CD4-positive, alpha-beta T cell treated with Interleukin-1 beta for 1 hour (primary cell): ENCODE data around the gene VWA3B.
"Not testable (repeated sequence)": the region's sequence is repeated elsewhere in the genome, so short reads cannot be mapped to it uniquely, and the experiment has no call there.

ENCODE experiments used
- DNase-seq, 2 donors: peaks; one replicate each; pipeline ENCODE4 v3.0.0-alpha.2; 2020 to 2022

Gene VWA3B, protein sequence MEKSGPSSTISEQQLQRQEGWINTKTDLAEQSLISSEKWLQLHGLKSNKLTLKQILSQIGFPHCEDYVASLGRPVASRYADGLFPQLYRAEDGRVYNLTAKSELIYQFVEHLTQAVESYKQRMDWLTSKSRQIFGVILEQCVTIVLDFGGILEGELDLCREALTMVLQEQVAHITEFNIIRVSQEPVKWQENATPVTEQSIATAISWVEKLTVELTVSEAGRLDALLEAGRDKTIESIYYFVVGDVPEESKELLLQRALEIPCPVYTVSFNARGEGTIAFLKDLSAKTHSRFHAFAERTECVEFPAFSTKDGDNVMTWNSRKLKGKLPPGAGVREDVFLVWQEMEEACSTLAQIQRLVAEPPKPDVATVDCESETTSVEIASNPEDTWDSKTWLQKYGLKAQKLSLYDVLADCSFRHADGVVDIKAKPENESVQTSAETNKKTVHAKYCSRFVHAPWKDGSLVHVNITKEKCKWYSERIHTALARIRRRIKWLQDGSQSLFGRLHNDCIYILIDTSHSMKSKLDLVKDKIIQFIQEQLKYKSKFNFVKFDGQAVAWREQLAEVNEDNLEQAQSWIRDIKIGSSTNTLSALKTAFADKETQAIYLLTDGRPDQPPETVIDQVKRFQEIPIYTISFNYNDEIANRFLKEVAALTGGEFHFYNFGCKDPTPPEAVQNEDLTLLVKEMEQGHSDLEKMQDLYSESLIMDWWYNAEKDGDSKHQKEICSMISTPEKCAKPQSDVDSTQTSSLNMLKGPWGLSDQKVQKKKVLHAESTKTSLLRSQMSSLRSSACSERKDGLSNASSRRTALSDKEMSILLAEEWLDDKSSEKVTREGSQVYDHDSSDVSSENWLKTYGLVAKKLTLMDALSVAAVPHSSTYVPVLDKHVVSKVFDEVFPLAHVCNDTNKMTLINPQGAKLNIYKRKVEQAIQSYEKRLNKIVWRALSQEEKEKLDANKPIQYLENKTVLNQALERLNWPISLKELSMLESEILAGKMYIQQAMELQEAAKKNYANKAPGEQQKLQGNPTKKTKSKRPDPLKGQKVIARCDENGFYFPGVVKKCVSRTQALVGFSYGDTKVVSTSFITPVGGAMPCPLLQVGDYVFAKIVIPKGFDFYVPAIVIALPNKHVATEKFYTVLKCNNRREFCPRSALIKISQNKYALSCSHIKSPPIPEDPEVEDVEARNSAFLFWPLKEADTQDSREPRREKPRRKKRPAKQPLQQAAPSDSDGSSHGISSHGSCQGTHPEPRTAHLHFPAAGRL (N-terminal part only)

DNA sequence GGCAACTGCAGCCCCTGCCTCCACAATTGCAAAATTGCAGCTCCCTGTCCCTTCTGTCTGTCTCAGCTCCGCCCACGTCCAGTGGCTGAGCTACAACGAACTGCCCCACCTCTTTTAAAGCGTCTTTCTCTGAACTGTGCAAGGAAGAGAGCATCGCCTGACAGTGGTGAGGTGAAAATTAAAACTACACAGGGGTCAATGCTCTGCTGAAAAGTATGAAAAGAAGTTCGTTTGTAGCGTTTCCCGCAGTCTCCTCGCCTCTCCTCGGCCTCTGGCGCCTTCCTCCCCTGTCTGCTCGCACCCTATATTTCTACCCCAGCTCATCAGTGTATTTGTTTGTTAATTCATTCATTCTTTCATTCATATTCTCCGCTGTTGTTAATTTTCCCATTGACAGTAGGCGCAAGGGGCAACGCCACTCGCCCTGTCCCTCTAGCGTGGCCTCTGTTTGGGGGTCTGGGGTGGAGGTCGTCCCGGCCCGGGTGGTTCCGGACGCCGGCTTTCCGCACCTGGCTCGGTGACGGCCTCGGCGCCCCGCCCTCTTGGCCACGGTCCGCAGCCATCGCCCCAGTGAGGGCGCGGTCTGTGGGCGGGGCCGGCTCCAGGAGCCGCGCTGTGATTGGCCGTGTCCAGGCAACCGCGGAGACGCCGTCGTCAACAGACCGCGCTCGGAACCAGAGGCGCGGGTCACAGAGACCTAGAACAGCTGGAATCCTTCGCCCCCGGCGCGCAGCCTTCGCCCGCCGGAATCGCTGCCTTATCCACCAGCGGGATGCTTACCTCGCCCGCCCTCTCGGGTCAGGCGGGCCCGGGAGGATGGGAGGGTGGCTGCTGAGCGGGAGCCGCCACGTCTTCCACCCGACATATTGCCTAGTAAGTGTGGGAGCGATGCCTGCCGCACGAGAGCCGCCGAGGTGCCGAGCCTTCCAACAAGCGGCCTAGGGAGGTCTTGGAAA, at the start of gene VWA3B:
VWA3B (plus strand) TSS at position 677 of the 956 bp plus-strand sequence. CDS start 5,926 bp downstream, outside the sequence.
- DNase-seq = peak; percentile 24 to 79

DNA sequence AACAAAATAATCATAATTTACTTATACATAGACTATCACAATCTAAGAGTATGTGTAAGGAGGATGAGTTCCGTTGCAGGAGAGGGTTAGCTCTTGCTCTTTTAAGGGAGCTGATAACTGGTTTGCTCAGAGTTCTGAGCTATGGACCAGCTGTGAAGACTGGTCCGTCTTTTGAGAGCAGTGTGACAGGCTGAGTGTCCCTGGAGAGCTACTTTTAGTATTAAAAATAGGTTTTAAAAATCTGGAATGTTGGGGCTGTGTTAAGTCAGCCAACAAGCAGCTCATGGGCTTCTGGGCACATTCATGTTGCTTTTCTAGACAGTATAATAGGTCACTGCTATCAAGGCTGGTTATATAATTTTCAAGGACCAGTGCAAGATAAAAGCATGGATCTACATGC, 49.8 kb upstream of the VWA3B start:
- no peak for DNase-seq

DNA sequence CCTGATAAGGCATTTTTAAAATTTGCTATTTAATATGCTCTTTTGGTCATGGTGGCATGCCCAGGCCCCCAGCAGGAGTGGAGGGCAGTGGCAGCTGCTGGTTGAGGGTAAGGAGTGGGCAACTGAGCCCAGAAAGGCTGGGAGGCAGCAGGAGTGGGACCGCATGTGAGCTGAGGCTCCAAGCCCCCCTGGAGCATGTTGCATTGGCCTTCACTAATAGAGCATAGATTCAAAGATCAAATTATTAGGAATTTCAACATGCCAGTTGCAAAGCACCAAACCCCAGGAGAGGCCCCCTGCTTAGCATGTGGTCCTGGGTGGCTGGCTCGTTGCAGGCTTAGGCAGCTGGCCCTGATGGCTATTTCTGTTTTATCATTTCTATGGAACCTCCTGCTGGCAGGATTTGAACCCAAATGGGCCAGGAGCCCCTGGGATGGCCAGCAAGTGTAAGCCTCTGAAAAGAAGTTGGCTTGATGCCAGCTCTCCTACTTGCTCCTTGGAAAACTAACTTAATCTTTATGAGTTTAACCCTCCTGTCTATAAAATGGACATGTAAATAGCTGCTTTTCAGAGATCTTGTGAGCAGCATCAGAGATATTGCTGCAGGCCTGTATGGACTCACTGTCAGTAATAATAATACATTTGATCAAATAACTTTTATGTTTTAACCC, 49.2 kb upstream of the VWA3B start:
- DNase-seq = no peak

DNA sequence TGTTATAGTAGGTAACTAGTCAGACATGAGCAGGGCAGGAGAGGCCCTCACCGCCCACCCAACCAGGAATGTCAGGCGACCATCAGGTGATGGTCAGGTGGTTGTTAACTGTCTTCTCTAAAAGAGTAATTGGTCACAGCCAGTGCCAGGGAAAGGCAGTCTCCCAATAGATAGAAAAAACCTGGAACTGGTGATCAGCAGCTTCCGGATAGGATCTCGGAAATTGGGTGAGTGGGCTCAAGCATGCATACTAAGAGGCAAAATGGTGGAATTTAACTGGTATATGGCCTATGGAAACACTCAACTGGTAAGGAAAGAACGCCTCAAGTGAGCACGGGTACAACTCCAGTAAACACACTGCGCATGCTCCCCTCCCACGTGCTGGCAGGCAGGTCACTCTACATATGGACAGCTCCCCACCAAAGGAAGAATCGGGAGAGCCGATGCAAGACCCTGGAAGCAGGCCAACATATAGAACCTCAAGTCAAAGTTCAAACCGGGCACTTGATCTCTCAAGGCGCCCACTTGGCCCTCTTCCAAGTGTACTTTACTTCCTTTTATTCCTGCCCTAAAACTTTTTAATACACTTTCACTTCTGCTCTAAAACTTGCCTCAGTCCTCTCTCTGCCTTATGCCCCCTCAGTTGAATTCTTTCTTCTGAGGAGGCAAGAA, 47.7 kb upstream of the VWA3B start:
- peak in 1 of 2 donors; percentile 36 for DNase-seq

DNA sequence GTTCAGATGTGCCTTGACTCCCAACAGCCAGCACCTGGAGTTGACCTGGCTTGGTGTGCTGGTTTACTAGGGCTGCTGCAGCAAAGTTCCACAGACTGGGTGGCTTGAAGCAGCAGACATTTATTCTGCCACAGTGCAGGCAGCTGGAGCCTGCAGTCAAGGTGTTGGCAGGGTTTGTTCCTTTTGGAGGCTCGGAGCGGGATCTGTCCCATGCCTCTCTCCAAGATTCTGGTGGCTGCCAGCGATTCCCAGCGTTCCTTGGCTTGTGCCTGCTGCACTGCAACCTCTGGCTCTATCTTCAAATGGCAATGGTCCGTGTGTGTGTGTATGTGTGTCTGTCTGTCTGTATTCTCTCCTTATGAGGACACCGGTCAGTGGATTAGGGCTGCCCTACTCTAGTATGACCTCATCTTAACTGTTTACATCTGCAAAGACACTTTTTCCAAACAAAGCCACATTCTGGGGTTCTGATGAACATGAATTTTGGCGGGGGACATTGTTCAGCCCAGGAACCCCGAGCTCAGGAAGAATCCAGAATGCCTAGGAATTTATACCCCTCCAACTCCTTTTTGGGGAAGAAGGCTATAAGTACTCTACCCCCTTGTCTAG, 46.5 kb upstream of the VWA3B start:
- no peak for DNase-seq

DNA sequence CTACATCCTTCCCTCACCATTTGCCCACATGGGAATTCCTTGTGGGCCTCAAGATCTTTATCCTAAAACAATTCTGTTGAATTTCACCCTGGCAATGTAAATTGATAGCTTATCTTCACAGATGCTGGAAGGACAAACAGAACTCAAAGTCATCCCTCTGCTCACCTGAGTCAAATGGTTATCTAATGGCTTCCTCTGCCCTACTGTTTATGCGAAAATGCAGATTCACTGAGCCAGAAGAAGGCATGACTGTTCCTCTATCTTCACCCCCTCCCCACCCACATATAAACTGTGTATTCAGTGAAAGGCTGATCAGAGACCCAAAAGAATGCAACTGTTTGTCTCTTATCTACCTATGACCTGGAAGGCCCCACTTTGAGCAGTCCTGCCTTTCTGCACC, 43.9 kb upstream of the VWA3B start:
- DNase-seq = no peak

DNA sequence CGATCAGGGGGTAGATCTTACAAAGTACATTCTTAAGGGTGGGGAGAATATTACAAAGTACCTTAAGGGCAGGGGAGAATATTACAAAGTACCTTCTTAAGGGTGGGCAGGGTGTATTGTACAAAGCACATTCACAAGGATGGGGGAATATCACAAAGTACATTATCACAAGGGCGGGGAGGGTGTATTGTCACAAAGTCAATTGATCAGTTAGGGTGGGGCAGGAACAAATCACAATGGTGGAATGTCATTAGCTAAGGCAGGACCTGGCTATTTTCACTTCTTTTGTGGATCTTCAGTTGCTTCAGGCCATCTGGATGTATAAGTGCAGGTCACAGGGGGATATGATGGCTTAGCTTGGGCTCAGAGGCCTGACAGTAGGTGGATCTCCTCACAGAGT, 42.2 kb upstream of the VWA3B start:
- DNase-seq = not testable (repeated sequence)

DNA sequence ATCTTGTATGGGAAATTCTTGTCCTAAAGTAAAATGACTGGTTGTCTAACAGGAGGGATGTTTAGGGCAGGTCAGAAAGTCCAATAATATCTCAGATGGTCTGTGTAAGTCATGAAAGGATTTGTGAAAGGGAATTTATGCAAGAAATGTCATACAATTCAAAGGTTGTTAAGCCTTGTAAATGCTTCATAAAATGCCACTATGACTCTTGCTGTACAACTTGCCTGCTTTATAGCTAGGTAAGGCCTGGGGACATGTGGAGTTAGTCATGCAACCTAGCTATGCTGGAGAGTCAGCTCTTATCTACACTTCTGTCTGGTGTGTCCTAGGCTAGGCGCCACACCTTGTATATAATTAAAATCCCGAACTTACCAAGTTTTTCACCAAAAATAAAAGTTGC, 36.9 kb upstream of the VWA3B start:
- no peak for DNase-seq

DNA sequence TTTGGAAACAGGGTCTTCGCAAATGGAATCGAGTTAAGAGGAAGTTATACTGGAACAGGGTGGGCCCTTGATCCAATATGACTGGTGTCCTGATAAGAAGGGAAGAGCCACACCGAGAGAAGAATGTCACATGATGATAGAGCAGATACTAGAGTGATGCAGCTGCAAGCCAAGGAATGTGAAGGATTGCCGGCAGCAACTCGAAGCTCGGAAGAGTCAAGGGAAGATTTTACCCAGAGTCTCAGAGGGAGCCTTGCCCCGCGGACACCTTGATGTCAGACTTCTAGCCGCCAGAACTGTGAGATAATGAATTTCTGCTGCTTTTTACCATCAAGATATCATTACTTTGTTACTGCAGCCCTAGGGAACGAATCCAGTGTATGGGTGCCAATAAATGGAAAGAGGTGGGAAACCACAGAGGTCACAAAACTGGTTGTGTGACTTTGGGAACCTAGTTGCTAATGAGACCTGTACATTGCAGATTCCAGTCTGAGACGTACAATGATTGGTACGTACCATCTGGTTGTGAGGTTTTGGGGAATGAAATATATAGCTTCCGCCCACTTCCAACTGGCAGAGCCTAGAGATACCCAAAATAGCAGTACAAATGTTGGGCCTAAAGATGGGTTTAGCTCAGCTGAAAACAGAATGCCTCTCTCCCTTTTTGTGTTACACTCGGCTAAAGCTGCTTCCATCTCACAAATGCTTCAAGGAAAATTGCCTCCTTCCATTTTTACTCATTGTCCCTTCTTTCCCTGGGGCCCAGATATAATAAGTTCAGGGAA, 28.6 kb upstream of the VWA3B start:
- DNase-seq = no peak

DNA sequence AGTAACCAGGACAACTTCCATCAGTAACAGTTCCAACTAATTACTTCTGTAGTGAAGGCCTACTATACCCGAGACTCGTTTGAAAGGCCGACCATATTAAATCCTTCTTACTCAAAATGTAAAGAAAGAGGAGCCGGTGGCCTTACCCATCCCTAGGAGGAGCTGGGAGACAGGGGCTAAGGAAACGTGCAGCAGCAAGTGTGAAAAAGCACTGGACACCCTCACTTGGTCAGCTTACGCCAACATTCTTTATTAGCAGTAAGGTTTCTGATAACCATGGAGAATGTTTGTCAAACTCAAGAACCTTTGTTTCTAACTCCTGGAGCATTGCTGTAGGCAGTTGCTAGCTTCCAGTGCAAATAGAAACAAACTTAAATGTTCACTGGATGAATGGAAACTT, 26.7 kb upstream of the VWA3B start:
- no peak for DNase-seq

DNA sequence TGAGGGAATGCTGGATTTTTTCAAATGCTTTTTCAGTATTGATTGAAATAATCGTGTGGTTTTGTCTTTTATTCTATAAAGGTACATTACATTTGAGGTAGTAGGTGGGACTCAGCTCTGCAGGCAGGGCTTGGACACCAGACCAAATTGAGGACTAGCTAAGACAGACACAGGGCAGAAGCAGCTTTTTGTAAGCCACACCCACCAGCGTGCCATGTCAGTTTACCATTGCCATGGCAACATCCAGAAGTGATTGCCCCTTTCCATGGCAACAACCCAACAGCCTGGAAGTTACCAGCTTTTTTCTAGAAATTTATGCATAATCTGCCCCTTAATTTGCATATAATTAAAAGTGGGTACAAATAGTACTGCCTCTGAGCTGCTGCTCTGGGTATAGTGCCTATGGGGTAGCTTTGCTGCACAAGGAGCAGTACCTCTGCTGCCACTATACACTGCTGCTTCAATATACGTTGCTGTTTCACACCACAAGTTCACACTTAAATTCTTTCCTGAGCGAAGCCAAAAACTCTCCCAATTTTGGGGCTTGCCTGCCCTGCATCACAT, 23.6 kb upstream of the VWA3B start:
- DNase-seq = peak in 1 of 2 donors; percentile 1

DNA sequence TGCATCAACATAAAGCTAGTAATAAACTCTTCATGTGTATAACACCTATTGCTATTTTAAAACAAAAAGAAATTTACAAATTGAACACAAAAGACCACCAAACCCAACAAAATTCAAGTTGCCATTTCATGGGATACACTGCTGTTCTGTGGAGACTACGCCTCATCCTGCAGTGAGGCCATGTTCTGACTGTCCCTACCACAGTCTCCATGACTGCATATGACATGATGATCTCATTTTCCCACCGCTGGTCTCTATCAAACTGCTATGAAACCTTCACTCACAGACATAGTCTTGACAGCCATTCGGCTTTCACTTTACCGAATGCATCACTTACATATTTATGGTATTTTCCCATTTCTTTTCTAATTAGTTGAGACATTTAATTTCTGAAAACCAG, 21.2 kb upstream of the VWA3B start:
- DNase-seq = no peak

DNA sequence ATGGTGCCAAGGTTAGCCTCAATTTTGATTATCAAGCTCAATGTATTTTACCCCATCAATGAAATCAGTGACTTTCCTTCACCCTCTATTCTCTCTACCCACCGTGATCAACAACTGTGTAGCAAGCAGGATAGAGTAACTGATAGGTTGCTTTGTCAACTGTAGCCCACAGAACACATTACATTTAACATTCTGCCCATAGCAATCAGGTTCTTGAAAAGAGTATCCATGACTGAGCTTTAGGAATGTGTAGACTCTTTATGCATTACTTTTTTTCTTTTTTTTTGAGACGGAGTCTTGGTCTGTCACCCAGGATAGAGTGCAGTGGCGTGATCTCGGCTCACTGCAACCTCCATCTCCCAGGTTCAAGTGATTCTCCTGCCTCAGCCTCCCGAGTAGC, 19.8 kb upstream of the VWA3B start:
- DNase-seq = no peak

DNA sequence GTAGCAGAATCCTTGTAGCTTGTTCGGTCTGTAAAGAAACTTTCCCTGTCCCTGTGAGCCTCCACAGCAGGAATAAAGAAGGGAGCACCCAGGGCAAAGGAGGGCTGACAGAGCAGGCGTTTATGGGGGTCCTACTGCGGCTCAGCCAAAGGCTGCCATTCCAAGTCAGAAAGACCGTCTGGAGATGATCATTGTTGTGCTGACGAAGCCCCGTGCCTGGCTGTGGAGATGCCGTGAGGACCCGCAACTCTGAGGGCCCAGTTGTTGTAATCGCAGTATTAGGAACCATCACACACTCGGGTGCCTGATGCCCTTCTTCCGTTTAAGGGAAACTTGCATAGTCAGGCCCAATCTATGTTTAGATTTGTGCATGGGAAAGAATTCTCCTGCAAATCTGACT, 16.9 kb upstream of the VWA3B start:
- no peak for DNase-seq

DNA sequence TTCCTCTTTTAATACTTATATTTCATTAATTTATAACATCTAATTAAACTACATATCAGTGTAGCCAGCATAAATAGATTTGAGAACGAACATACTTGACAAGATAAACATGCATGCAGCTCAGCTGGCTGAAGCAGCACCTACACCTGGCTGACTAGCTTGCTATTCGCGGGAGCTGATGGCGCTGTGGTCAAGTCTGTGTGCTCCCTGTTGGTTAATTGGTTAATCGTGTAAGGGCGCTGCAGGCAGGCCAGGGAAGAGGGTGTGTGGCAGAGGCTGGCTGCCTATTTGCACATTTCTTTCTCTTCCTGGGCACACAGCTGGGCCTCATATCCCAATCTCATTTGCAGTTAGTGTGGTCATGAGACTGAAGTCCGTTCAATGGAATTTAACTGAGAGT, 14.5 kb upstream of the VWA3B start:
- DNase-seq = no peak

DNA sequence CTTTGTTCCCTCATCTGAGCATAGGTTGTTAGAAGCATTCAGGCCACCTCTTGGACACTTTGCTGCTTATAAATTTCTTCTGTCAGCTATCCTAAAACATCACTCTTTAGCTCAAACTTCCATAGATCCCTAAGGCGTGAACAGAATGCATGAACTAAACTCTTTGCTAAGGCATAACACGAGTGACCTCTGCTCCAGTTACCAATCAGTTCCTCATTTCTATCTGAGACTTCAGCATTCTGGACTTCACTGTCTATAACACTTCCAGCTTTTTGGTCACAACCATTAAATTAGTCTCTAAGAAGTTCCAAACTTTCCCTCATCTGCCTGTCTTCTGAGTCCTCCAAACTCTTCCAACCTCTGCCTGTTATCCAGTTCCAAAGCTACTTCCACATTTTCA, 8.3 kb upstream of the VWA3B start:
- no peak for DNase-seq

DNA sequence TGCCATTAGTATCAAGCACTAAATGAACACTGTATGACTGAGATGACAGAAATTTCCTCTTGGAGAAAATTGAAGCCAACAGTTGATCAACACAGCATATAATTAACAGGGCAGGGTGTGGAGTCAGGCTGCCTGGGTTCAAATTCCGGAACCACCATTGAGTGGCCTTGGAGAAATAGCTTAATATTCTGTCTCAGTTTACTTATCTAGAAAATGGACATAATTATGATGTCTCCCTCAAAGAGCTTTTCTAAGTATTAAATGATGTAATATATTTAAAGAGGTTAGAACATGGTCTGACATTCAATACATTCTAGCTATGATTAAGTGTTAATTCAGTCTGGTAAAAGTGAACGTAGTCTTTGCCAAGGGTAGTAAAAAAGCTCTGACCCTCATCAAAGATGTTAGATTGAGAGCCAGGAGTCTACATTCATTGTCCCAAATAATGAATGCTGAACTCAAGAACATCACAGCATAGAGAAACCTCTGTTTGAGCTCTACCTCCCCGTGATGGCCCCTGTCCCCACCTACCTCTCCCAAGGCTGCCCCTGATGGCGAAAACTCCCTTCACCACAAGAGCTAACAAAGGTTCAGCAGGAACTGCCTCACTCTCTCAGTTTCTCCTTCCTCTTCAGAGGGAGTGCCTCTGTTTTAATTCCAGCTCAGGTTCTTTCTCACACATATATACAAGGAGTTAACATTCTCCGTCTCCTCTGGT, 2.7 kb upstream of the VWA3B start:
- DNase-seq = no peak

DNA sequence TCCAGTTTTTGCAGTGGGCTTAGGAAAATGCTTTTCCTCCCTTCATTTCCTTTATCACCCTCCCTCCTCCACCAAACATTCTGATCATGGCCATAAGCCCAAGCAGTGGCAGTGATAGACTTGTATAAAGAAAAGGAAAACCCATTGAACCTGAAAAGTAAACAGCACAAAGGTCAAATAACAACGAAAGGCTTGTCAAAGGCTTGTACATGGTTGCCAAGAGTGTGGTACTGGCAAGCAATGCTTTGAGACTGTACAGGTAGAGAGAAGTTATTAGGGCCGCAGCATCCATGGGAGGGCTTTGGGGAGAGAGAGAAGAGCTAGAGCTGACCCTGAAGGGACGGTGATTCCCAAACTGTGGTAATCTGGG, 2.1 kb upstream of the VWA3B start:
- DNase-seq = no peak

DNA sequence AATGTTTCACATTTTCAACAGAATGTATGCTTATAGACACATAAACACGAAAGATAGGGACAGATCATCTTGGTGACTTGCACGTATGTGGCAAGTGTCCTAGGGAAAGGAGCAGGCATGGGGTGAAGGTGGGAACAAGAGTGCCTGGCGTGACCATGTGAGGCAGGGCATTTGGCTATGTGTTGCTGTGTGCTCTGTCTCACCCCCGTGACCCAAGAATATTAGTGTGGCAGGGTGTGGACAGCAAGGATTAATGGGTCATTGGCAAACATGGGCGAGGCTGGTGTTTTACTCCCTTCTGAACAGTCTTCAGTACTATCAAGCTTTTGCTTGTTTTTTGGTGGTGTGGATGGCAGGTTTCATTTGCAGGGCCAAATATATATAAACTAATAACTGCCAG, 1.3 kb upstream of the VWA3B start:
- no peak for DNase-seq
